Peyer's patch (tissue), 4 donors: Measurements from ENCODE around the gene KCNE1.
"Not testable (repeated sequence)": the region's sequence is repeated elsewhere in the genome, so short reads cannot be mapped to it uniquely, and the experiment has no call there.

ENCODE experiments used
- POLR2A ChIP-seq, 2 donors: fragments of 450-650 bp; IDR thresholded peaks; one replicate each; pipeline ENCODE4 v1.5.1; 2017; ENCODE audit warnings: antibody characterized with exemption in 2 of 2, mild to moderate bottlenecking in 2 of 2, moderate library complexity in 2 of 2
- TF ChIP-seq, protein P1 (sequence below), 6 experiments: fragments of 450-650 bp in 4 of 6; fragments of 200-600 bp in 2 of 6; sonication (generic) in 1 of 6; IDR thresholded peaks; one replicate each; pipeline ENCODE4 v1.5.1; 2017 to 2019; ENCODE audit warnings: antibody characterized with exemption in 6 of 6, mild to moderate bottlenecking in 3 of 6, moderate library complexity in 1 of 6

DNA sequence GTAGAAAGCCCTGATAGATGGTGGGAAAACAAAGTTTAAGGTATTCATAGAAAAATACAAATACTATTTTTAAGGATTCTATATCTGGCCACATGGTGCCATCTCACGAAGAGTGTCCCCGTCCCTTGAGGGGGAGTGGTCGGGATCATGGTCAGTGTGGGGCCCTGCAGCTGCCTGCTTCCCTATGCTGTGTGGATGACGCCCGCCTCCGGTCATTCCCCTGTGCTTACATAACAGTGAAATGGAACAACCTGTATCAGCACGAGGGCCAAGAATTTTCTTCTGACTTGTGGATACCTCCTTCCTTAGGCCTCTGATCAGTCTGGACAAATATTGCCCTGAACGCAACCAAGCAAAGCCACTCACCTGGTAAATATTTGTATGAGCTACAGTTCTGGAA is 84.7 kb downstream of the KCNE1 start:
- TF ChIP-seq, protein P1, sequence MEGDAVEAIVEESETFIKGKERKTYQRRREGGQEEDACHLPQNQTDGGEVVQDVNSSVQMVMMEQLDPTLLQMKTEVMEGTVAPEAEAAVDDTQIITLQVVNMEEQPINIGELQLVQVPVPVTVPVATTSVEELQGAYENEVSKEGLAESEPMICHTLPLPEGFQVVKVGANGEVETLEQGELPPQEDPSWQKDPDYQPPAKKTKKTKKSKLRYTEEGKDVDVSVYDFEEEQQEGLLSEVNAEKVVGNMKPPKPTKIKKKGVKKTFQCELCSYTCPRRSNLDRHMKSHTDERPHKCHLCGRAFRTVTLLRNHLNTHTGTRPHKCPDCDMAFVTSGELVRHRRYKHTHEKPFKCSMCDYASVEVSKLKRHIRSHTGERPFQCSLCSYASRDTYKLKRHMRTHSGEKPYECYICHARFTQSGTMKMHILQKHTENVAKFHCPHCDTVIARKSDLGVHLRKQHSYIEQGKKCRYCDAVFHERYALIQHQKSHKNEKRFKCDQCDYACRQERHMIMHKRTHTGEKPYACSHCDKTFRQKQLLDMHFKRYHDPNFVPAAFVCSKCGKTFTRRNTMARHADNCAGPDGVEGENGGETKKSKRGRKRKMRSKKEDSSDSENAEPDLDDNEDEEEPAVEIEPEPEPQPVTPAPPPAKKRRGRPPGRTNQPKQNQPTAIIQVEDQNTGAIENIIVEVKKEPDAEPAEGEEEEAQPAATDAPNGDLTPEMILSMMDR (IDR thresholded peaks at IDR 0.05) = not testable (repeated sequence)
- not testable (repeated sequence) for TF ChIP-seq POLR2A (IDR thresholded peaks at IDR 0.05)
